Natural killer cell (primary cell): ENCODE results near the gene SLC39A10. TPM values are rescaled to one million over a fixed set of nuclear protein-coding genes. Genes with fewer than 3 reads are reported as not detected.
"Not testable (repeated sequence)": the region's sequence is repeated elsewhere in the genome, so short reads cannot be mapped to it uniquely, and the experiment has no call there.

Experiments used
- ATAC-seq, 3 donors: fragments of 150-1000 bp in 2 of 3; fragments of 200-7000 bp in 1 of 3; cut with Tn5 transposase; 1 replicate in 1 of 3; 2 replicates in 2 of 3; pipeline ENCODE4 v1.10.0; 2021; ENCODE audit warnings: mild to moderate bottlenecking in 2 of 3, moderate library complexity in 2 of 3
- DNase-seq, 2 donors: peaks; one replicate each; pipeline versions ENCODE4 v3.0.0 to v3.0.0-alpha.2; 2013 to 2021; ENCODE audit warnings: mixed read lengths in 1 of 2
- H3K27ac ChIP-seq: one replicate; pipeline ENCODE4 v1.5.1; 2013; ENCODE audit warnings: mild to moderate bottlenecking, low read length
- H3K27me3 ChIP-seq: one replicate; pipeline ENCODE4 v1.6.1; 2013; ENCODE audit warnings: low read length; ENCODE audit not compliant: control insufficient read depth, insufficient read depth
- H3K36me3 ChIP-seq: one replicate; pipeline ENCODE4 v1.6.1; 2013; ENCODE audit warnings: low read length; ENCODE audit not compliant: control insufficient read depth, insufficient read depth
- H3K4me1 ChIP-seq: one replicate; pipeline ENCODE4 v1.6.1; 2013; ENCODE audit warnings: low read length; ENCODE audit not compliant: control insufficient read depth, insufficient read depth
- H3K4me3 ChIP-seq: one replicate; pipeline ENCODE4 v1.5.1; 2013; ENCODE audit warnings: low read length
- H3K9me3 ChIP-seq: one replicate; pipeline ENCODE4 v1.6.1; 2013; ENCODE audit warnings: low read length; ENCODE audit not compliant: control insufficient read depth, insufficient read depth
- H3K27ac Mint-ChIP-seq, 2 donors: one replicate each; pipeline ENCODE4 v1.8.0; 2022; ENCODE audit warnings: mild to moderate bottlenecking in 2 of 2, mixed read lengths in 2 of 2, moderate library complexity in 1 of 2
- H3K27me3 Mint-ChIP-seq, 2 donors: one replicate each; pipeline ENCODE4 v1.8.0; 2022; ENCODE audit warnings: low read depth in 2 of 2, mixed read lengths in 2 of 2
- H3K36me3 Mint-ChIP-seq: one replicate; pipeline ENCODE4 v1.8.0; 2022; ENCODE audit warnings: mixed read lengths
- H3K4me1 Mint-ChIP-seq, 2 donors: one replicate each; pipeline ENCODE4 v1.8.0; 2022; ENCODE audit warnings: mixed read lengths in 2 of 2
- H3K4me3 Mint-ChIP-seq: one replicate; pipeline ENCODE4 v1.8.0; 2022; ENCODE audit warnings: mild to moderate bottlenecking, moderate library complexity, mixed read lengths
- H3K9me3 Mint-ChIP-seq, 2 donors: one replicate each; pipeline ENCODE4 v1.8.0; 2022; ENCODE audit warnings: mixed read lengths in 2 of 2
- CTCF ChIP-seq: fragments of 200-600 bp; IDR thresholded peaks from one replicate; pipeline ENCODE4 v1.8.0; 2022; ENCODE audit warnings: antibody characterized with exemption
- WGBS: methylation state at CpG from one replicate; pipeline ENCODE4 v1.1.7; 2013; ENCODE audit warnings: missing lambda C conversion rate; ENCODE audit not compliant: insufficient coverage; 5-methylcytosine and 5-hydroxymethylcytosine counted together
- intact Hi-C: fragments of 100-400 bp; cut with micrococcal nuclease; formaldehyde crosslinking; loops from one replicate; pipeline ENCODE4 v1.14.2; 2022
- total RNA-seq, 4 donors: library from RNA; stranded (reverse); fragments of 120-200 nt in 1 of 4; gene quantifications; one replicate each; pipeline versions ENCODE4 v1.2.3 to v1.2.4, GENCODE V29; 2013 to 2022

Gene SLC39A10
- total RNA-seq, 3 donors from 2014 or later (not counting 1 experiment from before 2014, with no cell fraction given), result 56.5 to 69.6 (median 58.5) TPM

- no peaks in the 10 kb centered on the region for H3K9me3 Mint-ChIP-seq
- no peak for TF ChIP-seq CTCF
- ATAC-seq, result no peak
- H3K27me3 Mint-ChIP-seq, result no peaks in the 10 kb centered on the region
- H3K4me1 ChIP-seq, result peaks cover 6% of the 10 kb centered on the region
- H3K4me3 Mint-ChIP-seq, result no peak overlapping the region
- peak overlapping the region; percentile 4 for H3K27ac ChIP-seq
- no peak for DNase-seq
- H3K27me3 ChIP-seq, result no peaks in the 10 kb centered on the region
- intact Hi-C loops, result loop anchor here (5.0 to 10.0 kb wide), 2 partner anchors 348 to 404 kb away; partner anchors contain the start of gene DNAH7
- no peaks in the 10 kb centered on the region for H3K36me3 Mint-ChIP-seq
- WGBS, result 66% methylated on average over 3 of the region's 3 CpGs
- H3K9me3 ChIP-seq, result no peaks in the 10 kb centered on the region
- peak overlapping the region in 1 of 2 donors; percentile 23 for H3K27ac Mint-ChIP-seq
- H3K4me1 Mint-ChIP-seq, result peaks cover 43 to 46% of the 10 kb centered on the region in 2 donors
- H3K36me3 ChIP-seq, result no peaks in the 10 kb centered on the region
- H3K4me3 ChIP-seq, result no peak overlapping the region
Observed at GRCh38 chr2:195663007-195663406, 6.0 kb downstream of the SLC39A10 start.

- ATAC-seq (no peak), DNase-seq (no peak)
- no peaks in the 10 kb centered on the region for H3K27me3 ChIP-seq
- intact Hi-C loops, result loop anchor here (5.0 to 10.0 kb wide), 2 partner anchors 350 to 403 kb away; partner anchors contain the start of gene DNAH7
- H3K27ac ChIP-seq, result no peak overlapping the region
- H3K4me3 Mint-ChIP-seq, result no peak overlapping the region
- H3K9me3 ChIP-seq, result no peaks in the 10 kb centered on the region
- H3K4me3 ChIP-seq, result no peak overlapping the region
- TF ChIP-seq CTCF, result no peak
- H3K4me1 ChIP-seq, result peaks cover 10% of the 10 kb centered on the region
- peaks cover 28 to 31% of the 10 kb centered on the region in 2 donors for H3K4me1 Mint-ChIP-seq
- H3K36me3 ChIP-seq, result no peaks in the 10 kb centered on the region
- H3K27ac Mint-ChIP-seq, result no peak overlapping the region
- H3K27me3 Mint-ChIP-seq, result no peaks in the 10 kb centered on the region
- no peaks in the 10 kb centered on the region for H3K36me3 Mint-ChIP-seq
- WGBS, result 100% methylated on average over 1 of the region's 1 CpG
- no peaks in the 10 kb centered on the region for H3K9me3 Mint-ChIP-seq
Observed at GRCh38 chr2:195664528-195664927, 7.5 kb downstream of the SLC39A10 start.

- H3K4me1 Mint-ChIP-seq, result peaks cover 21 to 25% of the 10 kb centered on the region in 2 donors
- WGBS, result 95% methylated on average over 4 of the region's 4 CpGs
- not testable (repeated sequence) for H3K4me3 ChIP-seq, H3K27ac Mint-ChIP-seq, H3K36me3 Mint-ChIP-seq, H3K9me3 Mint-ChIP-seq, H3K27ac ChIP-seq, ATAC-seq, H3K27me3 Mint-ChIP-seq, H3K9me3 ChIP-seq, H3K4me3 Mint-ChIP-seq, H3K27me3 ChIP-seq, DNase-seq, H3K36me3 ChIP-seq
- H3K4me1 ChIP-seq, result peaks cover 10% of the 10 kb centered on the region
- intact Hi-C loops, result loop anchor here (10.0 kb wide), 1 partner anchor 350 kb away; no protein-coding TSS in a partner anchor
Observed at GRCh38 chr2:195665153-195665552, 8.1 kb downstream of the SLC39A10 start.

GRCh38 chr2:195666113-195666712, 9.2 kb downstream of the SLC39A10 start:
- no peaks in the 10 kb centered on the region for H3K27me3 ChIP-seq
- peaks cover 10% of the 10 kb centered on the region for H3K4me1 ChIP-seq
- no peak for DNase-seq
- Mint-ChIP-seq H3K4me3 (no peak overlapping the region), H3K4me1 (peaks cover 17 to 20% of the 10 kb centered on the region in 2 donors), H3K27me3 (no peaks in the 10 kb centered on the region), H3K9me3 (no peaks in the 10 kb centered on the region), H3K36me3 (no peaks in the 10 kb centered on the region), H3K27ac (no peak overlapping the region)
- no peaks in the 10 kb centered on the region for H3K9me3 ChIP-seq
- H3K4me3 ChIP-seq, result no peak overlapping the region
- ATAC-seq, result no peak
- H3K36me3 ChIP-seq, result no peaks in the 10 kb centered on the region
- WGBS, result 66% methylated on average over 2 of the region's 3 CpGs
- no peak for TF ChIP-seq CTCF
- intact Hi-C loops, result loop anchor here (10.0 kb wide), 1 partner anchor 351 kb away; no protein-coding TSS in a partner anchor
- no peak overlapping the region for H3K27ac ChIP-seq
